Hematopoietic multipotent progenitor cell treated with erythropoietin and hydrocortisone succinate and interleukin-3 and kit ligand, for 8 days (in vitro differentiated cells): ENCODE results near the gene ST14.
"Not testable (repeated sequence)": the region's sequence is repeated elsewhere in the genome, so short reads cannot be mapped to it uniquely, and the experiment has no call there.

Experiments used
- DNase-seq: peaks from one replicate; pipeline ENCODE4 v3.0.0-alpha.2; 2015

ST14 gene

GRCh38 chr11:130165601-130166456, 6.2 kb downstream of the ST14 start:
- DNase-seq, result no peak

DNA sequence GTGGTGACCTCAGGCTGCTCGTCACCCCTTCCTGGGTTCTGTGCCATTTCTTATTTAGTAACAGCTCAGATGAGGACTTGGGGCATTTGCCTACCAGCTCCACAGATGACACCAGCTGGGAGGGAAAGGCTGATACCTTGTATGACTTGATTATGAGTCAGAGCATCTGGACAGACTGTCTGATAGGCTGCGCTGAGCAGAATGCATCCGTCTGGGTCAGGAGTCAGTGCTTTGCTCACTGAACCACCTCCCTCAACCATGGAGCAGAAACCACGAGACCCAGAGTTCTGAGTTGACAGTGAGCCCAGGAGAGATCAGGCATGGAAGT, 6.8 kb downstream of the ST14 start:
- no peak for DNase-seq

- no peak for DNase-seq
These were observed 7.6 kb downstream of the ST14 start for GRCh38 chr11:130167146-130167545.

GRCh38 chr11:130168105-130168504, 8.5 kb downstream of the ST14 start:
- DNase-seq, result no peak

GRCh38 chr11:130170345-130170744, 10.8 kb downstream of the ST14 start:
- DNase-seq, result no peak

DNA sequence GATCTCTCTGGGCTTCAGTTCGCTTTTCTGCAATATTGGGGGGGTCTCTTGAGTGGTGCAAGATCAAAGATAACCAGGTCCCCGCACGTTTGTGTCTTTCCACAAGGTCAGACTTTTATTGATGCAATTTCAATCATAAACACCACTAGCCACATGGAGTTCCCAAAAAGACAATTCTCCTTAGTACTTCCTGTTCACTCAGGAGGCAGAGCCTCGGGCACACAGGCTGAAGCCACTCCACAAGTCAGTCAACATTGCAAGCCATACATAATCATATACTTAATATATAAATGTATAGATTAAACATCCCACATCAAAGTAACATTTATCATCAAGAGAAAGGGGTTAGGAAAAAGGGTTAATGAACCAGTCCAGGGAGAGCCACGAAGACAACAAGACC, 12.0 kb downstream of the ST14 start:
- no peak for DNase-seq

GRCh38 chr11:130172001-130172400, 12.4 kb downstream of the ST14 start:
- DNase-seq, result not testable (repeated sequence)

DNA sequence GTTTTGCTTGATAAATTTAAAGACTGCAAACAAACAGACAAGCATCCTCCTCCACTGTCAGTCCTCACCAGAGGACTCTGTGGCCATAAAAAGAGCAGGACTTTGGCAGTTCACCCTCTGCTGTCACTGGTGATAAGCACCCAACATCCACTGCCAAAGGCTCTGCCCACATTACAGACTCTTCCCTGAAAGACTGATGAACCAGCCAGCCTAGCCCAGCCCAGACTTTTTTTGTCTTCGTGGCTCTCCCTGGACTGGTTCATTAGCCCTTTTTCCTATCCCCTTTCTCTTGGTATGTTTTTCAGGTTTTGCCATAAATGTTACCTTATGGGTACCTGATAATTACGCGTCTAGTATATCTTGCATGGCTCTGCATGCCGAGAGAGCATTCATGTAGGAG, 15.1 kb downstream of the ST14 start:
- peak; percentile 32 for DNase-seq

DNA sequence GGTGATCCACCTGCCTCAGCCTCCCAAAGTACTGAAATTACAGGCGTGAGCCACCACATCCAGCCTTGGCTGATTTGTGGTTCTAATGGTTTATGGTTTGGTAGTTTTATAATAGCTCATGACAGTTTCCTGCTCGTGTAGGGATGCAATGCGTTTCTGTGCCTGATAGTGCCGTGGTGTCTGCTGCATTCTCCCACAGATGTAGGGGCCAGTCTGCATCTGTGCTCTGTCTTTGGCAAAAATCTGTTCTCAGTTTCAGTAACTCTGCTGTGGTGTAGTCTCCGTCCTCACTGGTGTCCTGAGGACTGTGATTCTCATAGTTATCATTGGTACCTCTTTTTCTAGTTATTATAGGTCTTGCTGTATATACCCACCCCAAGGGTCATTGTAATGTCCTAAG, 16.3 kb downstream of the ST14 start:
- no peak for DNase-seq

DNA sequence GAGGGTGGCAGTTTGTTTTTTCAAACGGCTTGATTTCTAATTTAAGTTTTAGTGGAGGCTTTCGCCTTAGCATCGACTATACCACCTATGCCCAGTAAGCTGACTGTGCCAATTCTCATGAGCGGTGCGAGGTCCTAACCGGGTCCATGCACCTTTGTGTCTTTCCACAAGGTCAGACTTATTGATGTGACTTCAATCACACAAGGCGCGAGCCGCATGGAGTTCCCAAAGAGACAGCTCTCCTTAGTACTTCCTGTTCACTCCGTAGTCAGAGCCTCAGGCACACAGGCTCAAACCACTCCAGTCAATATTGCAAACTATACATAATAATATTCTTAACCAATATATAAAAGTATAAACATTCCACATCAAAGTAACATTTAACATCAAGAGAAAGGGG, 18.2 kb downstream of the ST14 start:
- DNase-seq, result no peak

GRCh38 chr11:130178441-130179339, 19.1 kb downstream of the ST14 start:
- DNase-seq, result no peak

DNA sequence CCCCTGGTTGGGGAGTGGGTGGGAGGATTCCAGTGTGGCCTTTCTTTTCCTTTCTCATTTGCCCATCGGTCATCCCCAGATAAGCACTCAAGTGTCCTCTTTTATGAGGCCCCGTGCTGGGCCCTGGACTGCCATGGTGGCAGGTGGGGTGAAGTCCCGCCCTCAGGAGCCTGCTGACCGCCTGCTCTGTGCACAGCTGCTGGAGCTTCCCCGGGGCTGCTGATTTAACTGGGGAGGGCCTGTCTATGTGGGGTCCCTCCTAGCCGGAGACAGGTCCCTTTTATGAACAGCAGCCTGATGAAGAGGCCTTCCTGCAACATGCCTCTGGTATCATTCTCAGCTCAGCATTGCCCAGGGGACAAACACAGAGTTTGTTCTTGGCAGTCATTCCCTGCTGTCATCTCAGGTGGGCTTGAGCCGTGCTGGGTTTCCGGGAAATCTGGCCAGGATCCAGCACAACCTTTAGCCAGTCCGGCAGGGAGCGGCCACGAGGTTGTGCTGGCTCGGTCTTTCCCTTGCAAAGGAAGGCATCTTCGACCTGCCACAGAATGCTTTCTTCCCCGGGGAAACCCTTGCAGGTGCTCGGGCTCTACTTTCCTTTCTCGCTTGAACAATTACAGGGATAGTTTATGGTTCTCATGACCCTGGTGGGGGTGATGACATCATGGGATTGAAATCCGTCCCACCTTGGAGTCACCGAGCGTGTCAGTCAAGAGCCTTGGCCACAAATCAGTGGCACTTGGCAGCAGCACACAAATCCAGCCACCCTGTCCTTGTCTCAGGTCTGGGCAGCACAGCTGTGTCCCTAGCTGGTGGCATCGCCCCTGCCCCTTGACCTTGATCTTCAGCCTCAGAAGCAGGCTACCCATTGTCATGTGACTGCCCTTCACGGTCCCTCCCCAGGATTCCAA, 20.1 kb downstream of the ST14 start:
- no peak for DNase-seq

- no peak for DNase-seq
These were observed 20.9 kb downstream of the ST14 start for GRCh38 chr11:130180491-130180890.

GRCh38 chr11:130180896-130181294, 21.3 kb downstream of the ST14 start:
- DNase-seq, result no peak

- no peak for DNase-seq
These were observed 22.0 kb downstream of the ST14 start for GRCh38 chr11:130181295-130182272.

DNA sequence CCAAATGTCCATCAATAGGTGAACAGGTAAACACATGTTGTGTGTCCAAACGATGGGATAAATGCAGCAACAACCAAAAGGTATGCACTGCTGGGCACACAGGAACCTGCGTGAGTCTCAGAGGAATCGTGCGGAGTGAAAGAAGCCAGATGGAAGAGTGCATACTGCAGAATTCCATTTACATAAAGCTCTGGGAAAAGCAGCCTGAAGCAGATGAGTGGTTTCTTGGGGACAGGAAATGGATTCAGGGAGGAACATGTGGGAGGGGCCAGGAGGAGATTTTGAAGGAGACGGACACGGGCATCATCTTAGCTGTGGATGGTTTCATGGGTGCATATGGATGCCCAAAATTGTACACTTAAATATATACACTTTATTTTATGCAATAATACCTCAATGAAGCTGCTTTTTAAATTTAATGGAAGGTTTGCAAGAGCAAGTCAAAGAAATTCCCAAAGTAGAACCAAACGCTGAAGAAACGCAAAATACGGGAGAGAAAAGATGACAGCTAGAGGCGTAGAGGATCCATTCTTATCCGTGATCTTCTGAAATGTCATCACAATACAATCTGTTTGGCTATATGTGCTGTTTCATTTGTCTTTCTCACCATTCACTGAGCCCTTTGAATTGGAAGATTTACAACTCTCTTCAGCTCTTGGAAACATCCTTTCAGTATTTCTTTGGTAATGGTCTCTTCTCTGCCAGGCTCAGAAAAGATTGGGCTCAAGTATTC, 24.5 kb downstream of the ST14 start:
- DNase-seq, result no peak

- no peak for DNase-seq
These were observed 27.5 kb downstream of the ST14 start for GRCh38 chr11:130187096-130187495.

DNA sequence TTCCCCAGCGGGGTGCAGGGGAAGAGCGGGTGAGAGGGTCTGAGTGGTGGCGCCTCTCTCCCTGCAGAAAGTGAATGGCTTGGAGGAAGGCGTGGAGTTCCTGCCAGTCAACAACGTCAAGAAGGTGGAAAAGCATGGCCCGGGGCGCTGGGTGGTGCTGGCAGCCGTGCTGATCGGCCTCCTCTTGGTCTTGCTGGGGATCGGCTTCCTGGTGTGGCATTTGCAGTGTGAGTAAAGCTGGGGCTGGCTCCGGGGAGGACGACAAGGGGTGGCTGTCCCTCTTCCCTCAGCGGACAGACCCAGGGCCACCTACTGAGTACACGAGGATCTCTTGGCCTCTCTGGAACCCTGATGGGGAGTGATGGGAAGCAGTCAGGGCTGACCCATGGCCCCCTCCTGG, 28.5 kb downstream of the ST14 start:
- no peak for DNase-seq

DNA sequence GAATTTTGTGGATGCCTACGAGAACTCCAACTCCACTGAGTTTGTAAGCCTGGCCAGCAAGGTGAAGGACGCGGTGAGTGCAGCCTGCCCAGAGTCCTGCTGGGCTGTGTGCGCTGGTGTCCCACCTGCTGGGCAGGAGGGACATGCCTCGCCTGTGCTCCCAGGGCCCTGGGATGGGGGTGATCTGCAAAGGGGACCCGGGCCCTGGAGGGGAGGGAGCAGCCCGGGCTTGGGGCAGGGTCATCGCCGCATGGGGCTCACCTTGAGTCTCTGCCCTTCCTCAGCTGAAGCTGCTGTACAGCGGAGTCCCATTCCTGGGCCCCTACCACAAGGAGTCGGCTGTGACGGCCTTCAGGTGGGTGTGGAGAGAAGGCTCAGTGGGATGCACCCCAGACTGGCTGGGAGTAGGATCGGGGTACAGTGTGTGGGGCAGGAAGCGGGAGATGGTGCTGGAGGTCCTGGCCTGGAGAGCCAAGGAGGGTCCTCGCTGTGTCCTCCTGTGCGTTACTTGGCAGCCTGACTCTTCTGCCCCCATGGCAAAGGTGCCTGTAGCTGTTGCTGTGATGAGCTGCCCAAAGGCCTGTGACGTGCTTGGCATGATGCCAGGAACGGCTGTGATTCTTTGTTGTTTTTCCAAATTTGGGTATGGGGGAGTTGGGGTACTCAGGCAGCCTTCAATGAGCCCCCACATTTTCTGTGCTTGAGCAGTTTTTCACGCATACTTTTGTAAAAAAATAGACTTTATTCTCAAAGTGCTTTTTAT, 29.2 kb downstream of the ST14 start:
- no peak for DNase-seq

DNA sequence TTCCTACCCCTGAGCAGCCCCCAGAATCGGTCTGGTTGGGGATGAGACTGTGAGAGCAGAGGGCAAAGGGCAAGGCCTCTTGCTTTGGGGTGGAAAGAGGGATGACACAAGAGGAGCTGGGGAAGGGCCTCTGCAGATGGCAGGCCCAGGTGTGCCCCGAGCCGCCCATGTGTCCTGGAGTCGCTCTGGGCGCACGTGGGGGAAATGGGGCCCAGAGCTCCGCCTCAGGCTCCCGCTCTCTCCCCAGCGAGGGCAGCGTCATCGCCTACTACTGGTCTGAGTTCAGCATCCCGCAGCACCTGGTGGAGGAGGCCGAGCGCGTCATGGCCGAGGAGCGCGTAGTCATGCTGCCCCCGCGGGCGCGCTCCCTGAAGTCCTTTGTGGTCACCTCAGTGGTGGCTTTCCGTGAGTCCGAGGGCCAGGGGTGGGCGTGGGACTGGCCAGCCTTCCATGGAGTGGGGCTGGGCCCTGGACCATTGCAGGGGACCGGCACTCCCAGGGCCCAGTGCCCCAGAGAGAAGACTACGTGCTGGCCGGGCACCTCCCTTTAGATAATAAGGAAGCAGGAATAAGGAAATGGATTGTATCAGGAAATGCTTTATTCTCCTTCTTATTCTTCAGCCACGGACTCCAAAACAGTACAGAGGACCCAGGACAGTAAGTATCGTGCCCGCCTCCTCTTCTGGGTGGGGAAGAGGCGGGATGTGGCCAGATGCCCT, 30.1 kb downstream of the ST14 start:
- DNase-seq, result no peak
